H1 (cell line): ENCODE results near the gene ADIRF. TPM values are rescaled to one million over a fixed set of nuclear protein-coding genes. Genes with fewer than 3 reads are reported as not detected.

ENCODE experiments used
- CTCF ChIA-PET: fragments of 300-600 bp; sonication (Branson Sonifier 250); formaldehyde crosslinking; loops from one replicate; lab custom pipeline; 2021; ENCODE audit not compliant: partially characterized antibody; lab: Charles Lee
- POLR2A ChIA-PET: fragments of 300-600 bp; sonication (Branson Sonifier 250); formaldehyde crosslinking; loops from one replicate; lab custom pipeline; 2021; ENCODE audit warnings: inconsistent platforms; ENCODE audit not compliant: partially characterized antibody; lab: Charles Lee
- DNase-seq, 2 experiments: peaks; one replicate each; pipeline versions ENCODE4 v3.0.0 to v3.0.0-alpha.2; 2010 to 2022; ENCODE audit warnings: low spot score in 2 of 2, low read depth in 1 of 2, mixed read lengths in 1 of 2
- FAIRE-seq: peaks from 2 replicates; lab custom pipeline; 2011; peaks lifted over from hg19 to GRCh38; lab: Jason Lieb, UNC
- H2AFZ ChIP-seq: 2 replicates; pipeline ENCODE4 v1.8.1; 2012; ENCODE audit warnings: low read length, inconsistent platforms
- H2AK5ac ChIP-seq: 2 replicates; pipeline ENCODE4 v1.6.1; 2013; ENCODE audit warnings: low read depth, low read length
- H2BK120ac ChIP-seq: replicated peaks from 2 replicates; pipeline ENCODE3; 2013; ENCODE audit warnings: low read depth, low read length, inconsistent platforms
- H2BK12ac ChIP-seq: 2 replicates; pipeline ENCODE4 v1.6.1; 2013; ENCODE audit warnings: low read depth, low read length
- H2BK15ac ChIP-seq: 2 replicates; pipeline ENCODE4 v1.6.1; 2013; ENCODE audit warnings: low read length
- H2BK20ac ChIP-seq: 2 replicates; pipeline ENCODE4 v1.6.1; 2013; ENCODE audit warnings: low read length
- H2BK5ac ChIP-seq: 2 replicates; pipeline ENCODE4 v1.6.1; 2013; ENCODE audit warnings: low read depth, low read length
- H3K14ac ChIP-seq: 2 replicates; pipeline ENCODE4 v1.6.1; 2013; ENCODE audit warnings: inconsistent platforms; ENCODE audit not compliant: insufficient read length
- H3K18ac ChIP-seq: 2 replicates; pipeline ENCODE4 v1.6.1; 2013; ENCODE audit warnings: low read length; ENCODE audit errors: extremely low read depth
- H3K23ac ChIP-seq: 2 replicates; pipeline ENCODE4 v1.6.1; 2013; ENCODE audit warnings: inconsistent platforms; ENCODE audit not compliant: insufficient read length
- H3K23me2 ChIP-seq: 2 replicates; pipeline ENCODE4 v1.6.1; 2013; ENCODE audit warnings: low read depth, low read length
- H3K27ac ChIP-seq: 2 replicates; pipeline ENCODE4 v1.6.1; 2011; ENCODE audit warnings: low read depth, low read length, inconsistent platforms
- H3K27me3 ChIP-seq, 4 experiments: replicated peaks in 1 of 4; 1 replicate in 1 of 4; 2 replicates in 3 of 4; pipeline versions ENCODE4 v1.6.1 to v1.8.1; 2011 to 2013; ENCODE audit warnings: low read length in 3 of 4, mild to moderate bottlenecking in 3 of 4, inconsistent platforms in 2 of 4, mixed read lengths in 2 of 4, moderate library complexity in 1 of 4; ENCODE audit not compliant: control insufficient read depth in 3 of 4, insufficient read depth in 3 of 4; ENCODE audit errors: extremely low read depth in 1 of 4
- H3K36me3 ChIP-seq, 4 experiments: 2 replicates each; pipeline versions ENCODE4 v1.6.1 to v1.8.1; 2011 to 2013; ENCODE audit warnings: mild to moderate bottlenecking in 4 of 4, low read length in 3 of 4, moderate library complexity in 2 of 4, control low read depth in 1 of 4, inconsistent platforms in 1 of 4; ENCODE audit not compliant: insufficient read depth in 4 of 4, control insufficient read depth in 2 of 4
- H3K4ac ChIP-seq: replicated peaks from 2 replicates; pipeline ENCODE3; 2013; ENCODE audit warnings: low read length, low read depth, mixed read lengths, inconsistent platforms; ENCODE audit not compliant: insufficient read length
- H3K4me1 ChIP-seq, 4 experiments: replicated peaks in 1 of 4; 1 replicate in 1 of 4; 2 replicates in 3 of 4; pipeline versions ENCODE4 v1.6.1 to v1.8.1; 2011 to 2013; ENCODE audit warnings: low read length in 3 of 4, inconsistent platforms in 2 of 4, mixed read lengths in 1 of 4; ENCODE audit not compliant: insufficient read depth in 4 of 4, control insufficient read depth in 3 of 4
- H3K4me2 ChIP-seq, 2 experiments: 2 replicates each; pipeline versions ENCODE4 v1.6.1 to v1.8.1; 2011 to 2013; ENCODE audit warnings: low read depth in 2 of 2, low read length in 2 of 2, control low read depth in 1 of 2, inconsistent platforms in 1 of 2, mild to moderate bottlenecking in 1 of 2; ENCODE audit not compliant: insufficient read depth in 1 of 2
- H3K4me3 ChIP-seq, 4 experiments: fragments of 200-600, 300-600 bp in 1 of 4; sonication (generic), shearing (Covaris generic), sonication (Bioruptor Twin) in 1 of 4; 2 replicates each; pipeline versions ENCODE4 v1.5.1 to v1.8.1; 2011 to 2016; ENCODE audit warnings: low read length in 4 of 4, low read depth in 3 of 4, control low read depth in 2 of 4, inconsistent platforms in 2 of 4, mild to moderate bottlenecking in 2 of 4, mixed read lengths in 1 of 4, moderate library complexity in 1 of 4; ENCODE audit not compliant: insufficient read depth in 2 of 4; ENCODE audit errors: extremely low read depth in 1 of 4
- H3K56ac ChIP-seq: replicated peaks from 2 replicates; pipeline ENCODE3; 2013; ENCODE audit warnings: low read depth, mild to moderate bottlenecking, mixed read lengths, low read length, inconsistent platforms; ENCODE audit not compliant: insufficient read length
- H3K79me1 ChIP-seq: 2 replicates; pipeline ENCODE4 v1.6.1; 2013; ENCODE audit warnings: low read depth, low read length, control low read depth
- H3K79me2 ChIP-seq, 2 experiments: 2 replicates each; pipeline versions ENCODE4 v1.6.1 to v1.8.1; 2012 to 2013; ENCODE audit warnings: low read length in 2 of 2, mild to moderate bottlenecking in 2 of 2, inconsistent platforms in 1 of 2; ENCODE audit not compliant: insufficient read depth in 2 of 2, control insufficient read depth in 1 of 2
- H3K9ac ChIP-seq, 4 experiments: replicated peaks in 1 of 4; 1 replicate in 1 of 4; 2 replicates in 3 of 4; pipeline versions ENCODE4 v1.6.1 to v1.8.1; 2011 to 2013; ENCODE audit warnings: low read depth in 3 of 4, low read length in 3 of 4, control low read depth in 2 of 4, mild to moderate bottlenecking in 2 of 4, moderate library complexity in 2 of 4, inconsistent platforms in 1 of 4; ENCODE audit errors: extremely low read depth in 1 of 4
- H3K9me3 ChIP-seq, 2 experiments: 2 replicates each; pipeline versions ENCODE4 v1.6.1 to v1.8.1; 2012 to 2013; ENCODE audit warnings: mild to moderate bottlenecking in 2 of 2, moderate library complexity in 2 of 2, control low read depth in 1 of 2, inconsistent platforms in 1 of 2, low read depth in 1 of 2, low read length in 1 of 2, mixed read lengths in 1 of 2; ENCODE audit not compliant: insufficient read depth in 2 of 2
- H4K20me1 ChIP-seq, 2 experiments: replicated peaks in 1 of 2; 2 replicates each; pipeline versions ENCODE3 to v1.8.1; 2011 to 2013; ENCODE audit warnings: inconsistent platforms in 2 of 2, low read length in 2 of 2, mild to moderate bottlenecking in 1 of 2; ENCODE audit not compliant: insufficient read depth in 2 of 2, control insufficient read depth in 1 of 2
- H4K5ac ChIP-seq: 2 replicates; pipeline ENCODE4 v1.6.1; 2013; ENCODE audit warnings: low read length, low read depth, mixed read lengths, inconsistent platforms; ENCODE audit not compliant: insufficient read length
- H4K8ac ChIP-seq: 2 replicates; pipeline ENCODE4 v1.8.0; 2013; ENCODE audit warnings: mild to moderate bottlenecking, moderate library complexity, low read length, inconsistent platforms; ENCODE audit not compliant: insufficient read depth; ENCODE audit errors: extremely low read depth
- H4K91ac ChIP-seq: replicated peaks from 2 replicates; pipeline ENCODE3; 2013; ENCODE audit warnings: low read length, mixed read lengths, inconsistent platforms; ENCODE audit not compliant: insufficient read length
- ATF3 ChIP-seq: IDR thresholded peaks from 2 replicates; pipeline ENCODE4 v1.6.1; 2011; ENCODE audit warnings: low read depth, mild to moderate bottlenecking, low read length; ENCODE audit not compliant: insufficient read depth
- BACH1 ChIP-seq: IDR thresholded peaks from 2 replicates; pipeline ENCODE4 v1.6.1; 2012; ENCODE audit warnings: low read length, improper control_type of control experiment
- CBX5 ChIP-seq: fragments of 300-800, 300-1000 bp; sonication (generic); IDR thresholded peaks from 2 replicates; pipeline ENCODE4 v1.7.1; 2016; ENCODE audit warnings: antibody characterized with exemption, low read length, low read depth
- CBX8 ChIP-seq: fragments of 300-800, 300-1000 bp; sonication (generic); IDR thresholded peaks from 2 replicates; pipeline ENCODE4 v1.7.1; 2016; ENCODE audit warnings: low read depth, low read length, borderline replicate concordance
- CHD2 ChIP-seq: IDR thresholded peaks from 2 replicates; pipeline ENCODE4 v1.6.1; 2012; ENCODE audit warnings: low read length, improper control_type of control experiment
- FOSL1 ChIP-seq: IDR thresholded peaks from 2 replicates; pipeline ENCODE4 v1.6.1; 2011; ENCODE audit warnings: mild to moderate bottlenecking, low read depth, low read length, moderate library complexity; ENCODE audit not compliant: insufficient read depth
- GABPA ChIP-seq: IDR thresholded peaks from 2 replicates; pipeline ENCODE4 v1.6.1; 2011; ENCODE audit warnings: mild to moderate bottlenecking, low read length, moderate library complexity, borderline replicate concordance; ENCODE audit not compliant: insufficient read depth
- GTF2F1 ChIP-seq: IDR thresholded peaks from 2 replicates; pipeline ENCODE4 v1.6.1; 2012; ENCODE audit warnings: low read depth, low read length, improper control_type of control experiment, borderline replicate concordance
- MAFK ChIP-seq: IDR thresholded peaks from 2 replicates; pipeline ENCODE4 v1.6.1; 2012; ENCODE audit warnings: low read depth, mild to moderate bottlenecking, improper control_type of control experiment, low read length
- PHF8 ChIP-seq: fragments of 200-600 bp; sonication (generic); conservative IDR thresholded peaks from 2 replicates; pipeline ENCODE4 v1.7.1; 2012; ENCODE audit warnings: low read depth, mild to moderate bottlenecking, inconsistent platforms, low read length, moderate library complexity
- POLR2A ChIP-seq, 2 experiments: IDR thresholded peaks; 1 replicate in 1 of 2; 2 replicates in 1 of 2; pipeline ENCODE4 v1.6.1; 2011; ENCODE audit warnings: low read depth in 2 of 2, low read length in 2 of 2, mild to moderate bottlenecking in 2 of 2; ENCODE audit errors: control extremely low read depth in 1 of 2
- POU5F1 ChIP-seq: IDR thresholded peaks from 2 replicates; pipeline ENCODE4 v1.6.1; 2011; ENCODE audit warnings: low read depth, mild to moderate bottlenecking, low read length, moderate library complexity
- TAF1 ChIP-seq: IDR thresholded peaks from 2 replicates; pipeline ENCODE4 v1.6.1; 2011; ENCODE audit warnings: mild to moderate bottlenecking, low read depth, low read length
- TBP ChIP-seq: IDR thresholded peaks from 2 replicates; pipeline ENCODE4 v1.6.1; 2011; ENCODE audit warnings: low read depth, low read length, improper control_type of control experiment
- WGBS, 2 experiments: shearing (Covaris generic) in 1 of 2; methylation state at CpG; one replicate each; pipeline versions ENCODE4 v1.1.6 to v1.1.7; 2013 to 2015; ENCODE audit warnings: low lambda C conversion rate in 2 of 2, mixed read lengths in 2 of 2, inconsistent platforms in 1 of 2, low coverage in 1 of 2, missing lambda C conversion rate in 1 of 2; ENCODE audit not compliant: insufficient replicate concordance in 2 of 2, insufficient coverage in 1 of 2, insufficient read length in 1 of 2; ENCODE audit errors: extremely low coverage in 1 of 2, missing lambda C conversion rate in 1 of 2; 5-methylcytosine and 5-hydroxymethylcytosine counted together
- polyA plus RNA-seq, 7 experiments: library from polyadenylated mRNA; depleted of rRNA in 3 of 7; stranded (reverse) in 5 of 7; unstranded in 2 of 7; fragments of >200 nt in 5 of 7; fragments of 200-250 nt in 2 of 7; gene quantifications; 1 replicate in 5 of 7; 2 replicates in 1 of 7; 4 replicates in 1 of 7; pipeline versions ENCODE4 v1.2.1 to v1.2.3, GENCODE V29; 2011 to 2013; ENCODE audit warnings: missing spikeins in 2 of 7, mixed read lengths in 2 of 7
- total RNA-seq: library from RNA; stranded (reverse); fragmentation: NEBNext Ultra II Directional; extraction: Animal tissue kit (Norgen Biotek cat#: 25700); gene quantifications from 2 replicates; pipeline ENCODE4 v1.2.1, GENCODE V29; 2021

ADIRF gene
- total and polyA plus RNA-seq, 2 of the 8 experiments (the other 6 are each of a cell fraction or from before 2014, with no cell fraction given) = not detected

- ChIA-PET POLR2A (interaction anchor here (2.5 kb wide), 1 partner anchor 10 kb away, joined by 10 read pairs; no protein-coding TSS in a partner anchor), CTCF (interaction anchor here (4.1 to 22.5 kb wide), 2 partner anchors 17 to 278 kb away, joined by 25 to 975 read pairs; partner anchors contain the start of genes MMRN2 and SNCG)
- Histone ChIP-seq H3K79me1 (no peaks in the 10 kb centered on the region), H3K23ac (no peak overlapping the region), H2AK5ac (peak overlapping the region; percentile 30; the same call in 1 of the 2 replicates), H3K27me3 (no peaks in the 10 kb centered on the region), H3K4me3 (no peak overlapping the region), H2BK12ac (peak overlapping the region; percentile 84; the same call in 1 of the 2 replicates), H3K14ac (no peak overlapping the region), H3K9ac (no peak overlapping the region), H3K27ac (no peak overlapping the region), H3K18ac (no peak overlapping the region), H4K8ac (no peak overlapping the region), H3K36me3 (no peaks in the 10 kb centered on the region), H3K4me2 (no peak overlapping the region), H4K20me1 (no peaks in the 10 kb centered on the region), H3K4ac (no peak overlapping the region), H4K91ac (peak overlapping the region; percentile 48), H2BK20ac (no peak overlapping the region), H2AFZ (no peak overlapping the region), H3K79me2 (no peaks in the 10 kb centered on the region), H3K4me1 (peaks cover 2 to 36% (median 26%) of the 10 kb centered on the region in 4 experiments), H4K5ac (no peak overlapping the region), H3K23me2 (no peaks in the 10 kb centered on the region), H2BK120ac (no peak overlapping the region), H2BK15ac (peak overlapping the region; percentile 95), H3K9me3 (no peaks in the 10 kb centered on the region), H3K56ac (no peak overlapping the region), H2BK5ac (no peak overlapping the region)
- 91% methylated on average over 12 of the region's 12 CpGs; no CpG with 5 or more reads in 1 of the 2 experiments for WGBS, 2 experiments
- FAIRE-seq = no peak
- DNase-seq = peak in 1 of 2 experiments; percentile 34
- TF ChIP-seq CHD2 (no peak), ATF3 (no peak), CBX5 (no peak), GABPA (no peak), MAFK (no peak), TAF1 (no peak), POLR2A (IDR thresholded peaks at IDR 0.05; ENCODE audit: control extremely low read depth in 1 of 2, low read depth in 2 of 2, low read length in 2 of 2) (no peak), POU5F1 (no peak), PHF8 (no peak), BACH1 (no peak), CBX8 (no peak), GTF2F1 (no peak), TBP (no peak), FOSL1 (no peak)
These were observed 4.9 kb upstream of the ADIRF start for GRCh38 chr10:86963341-86963919.
